ENCODE measurements around the gene RNF11. TPM values are rescaled to one million over a fixed set of nuclear protein-coding genes. Genes with fewer than 3 reads are reported as not detected.

Gene RNF11
- total RNA-seq, 1 experiment from 2014 or later, result 55.8 TPM

DNA sequence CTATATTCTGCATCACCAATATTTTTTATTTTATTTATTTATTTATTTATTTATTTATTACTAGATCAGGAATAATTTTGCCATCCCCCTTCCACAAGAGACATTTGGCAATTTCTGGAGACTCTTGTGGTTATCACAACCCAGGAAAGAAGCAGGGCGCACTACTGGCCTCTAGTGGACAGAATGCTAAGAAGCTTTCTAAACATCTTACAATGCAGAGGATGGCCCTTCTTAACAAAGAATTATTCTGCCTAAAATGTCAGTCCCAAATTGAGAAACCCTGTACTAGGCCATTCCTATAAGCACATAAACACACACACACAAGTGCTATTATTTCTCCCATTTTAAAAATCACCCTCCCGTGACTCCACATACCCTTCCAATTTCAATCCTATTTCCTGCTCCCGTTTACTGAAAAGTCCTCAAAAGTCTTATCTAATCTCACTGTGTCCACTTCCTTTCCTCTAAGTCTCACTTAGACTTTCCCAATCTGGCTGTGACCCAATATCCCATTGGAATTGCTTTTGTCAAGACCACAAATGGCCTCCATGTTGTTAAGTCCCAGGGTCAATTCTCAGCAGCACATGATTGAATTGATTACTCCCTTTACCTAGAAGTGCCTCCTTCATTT lies 43.7 kb upstream of the RNF11 start:
- H3T11ph ChIP-seq (ENCODE audit: low read length), result no peak overlapping the region
- H3K79me1 ChIP-seq (ENCODE audit: insufficient read depth, low read depth, low read length, poor library complexity, severe bottlenecking), result no peaks in the 10 kb centered on the region
- Mint-ChIP-seq H3K9me3 (no peaks in the 10 kb centered on the region), H3K27ac (no peak overlapping the region), H3K4me1 (no peaks in the 10 kb centered on the region), H3K4me3 (no peak overlapping the region), H3K36me3 (ENCODE audit: insufficient read depth in 1 of 3, low read depth in 3 of 3) (no peaks in the 10 kb centered on the region), H3K27me3 (ENCODE audit: low read depth) (no peaks in the 10 kb centered on the region)
- H2AK5ac ChIP-seq (ENCODE audit: insufficient read length, low read length), result no peak overlapping the region
- no peaks in the 10 kb centered on the region for H3K23me2 ChIP-seq (ENCODE audit: insufficient read length, low read depth, low read length, poor library complexity, severe bottlenecking)
- H4K20me1 ChIP-seq (ENCODE audit: control insufficient read depth, insufficient read depth, insufficient read length), result no peaks in the 10 kb centered on the region
- H2BK15ac ChIP-seq (ENCODE audit: low read depth, low read length), result no peak overlapping the region
- DNase-seq, result peak; percentile 56
- H3K27me3 ChIP-seq (ENCODE audit: insufficient read depth, low read length), result no peaks in the 10 kb centered on the region
- no peak overlapping the region for H3K9ac ChIP-seq (ENCODE audit: extremely low read depth, insufficient read length, low read length)
- H2BK120ac ChIP-seq (ENCODE audit: low read depth, low read length, poor library complexity, severe bottlenecking), result no peak overlapping the region
- no peak overlapping the region for H3K14ac ChIP-seq (ENCODE audit: insufficient read depth, low read length)
- no peak overlapping the region for H3K4ac ChIP-seq (ENCODE audit: low read depth, low read length)
- H2BK12ac ChIP-seq (ENCODE audit: insufficient read length, low read depth, low read length), result no peak overlapping the region
- no peak overlapping the region for H4K5ac ChIP-seq (ENCODE audit: insufficient read length, low read depth, low read length)
- no peak overlapping the region for H3K18ac ChIP-seq (ENCODE audit: insufficient read length, low read depth, low read length)
- no peak overlapping the region for H4K8ac ChIP-seq (replicated peaks; ENCODE audit: insufficient read length, low read depth, low read length)
- WGBS (ENCODE audit: extremely low coverage, insufficient read length, low lambda C conversion rate), result no CpG with 5 or more reads among the region's 3 CpGs
- no peak overlapping the region for H4K91ac ChIP-seq (ENCODE audit: insufficient read length, low read depth, low read length)
- H3K27ac ChIP-seq (ENCODE audit: insufficient read length, low read depth, low read length), result no peak overlapping the region
- no peaks in the 10 kb centered on the region for H3K4me1 ChIP-seq (ENCODE audit: insufficient read depth, low read length)
- no peak overlapping the region for H2BK5ac ChIP-seq (ENCODE audit: insufficient read length, low read length)
- H2AFZ ChIP-seq (ENCODE audit: low read length), result no peak overlapping the region
- no peak overlapping the region for H3K4me2 ChIP-seq (ENCODE audit: insufficient read depth, insufficient read length, low read length)
- no peak overlapping the region for H2BK20ac ChIP-seq (ENCODE audit: low read depth, low read length, poor library complexity, severe bottlenecking)
- no peaks in the 10 kb centered on the region for H3K79me2 ChIP-seq (ENCODE audit: insufficient read depth, low read length)
- peak; percentile 95 for TF ChIP-seq CTCF (conservative IDR thresholded peaks at IDR 0.05)
- H3K56ac ChIP-seq (ENCODE audit: insufficient read length, low read depth, low read length), result no peak overlapping the region
- no peak overlapping the region for H3K23ac ChIP-seq (ENCODE audit: insufficient read length, low read depth, low read length)
- no peaks in the 10 kb centered on the region for H3K9me3 ChIP-seq (ENCODE audit: control insufficient read depth, low read depth, low read length)

Measured in H9 (cell line).